Neural crest cell (in vitro differentiated cells): Measurements from ENCODE around the gene TLCD3B. TPM values are rescaled to one million over a fixed set of nuclear protein-coding genes. Genes with fewer than 3 reads are reported as not detected.

Source experiments
- DNase-seq: peaks from one replicate; pipeline ENCODE4 v3.0.0; 2021; ENCODE audit warnings: low read depth, mixed read lengths, low spot score
- H3K27ac Mint-ChIP-seq: one replicate; pipeline ENCODE4 v1.8.0; 2021; ENCODE audit warnings: mild to moderate bottlenecking, mixed read lengths; ENCODE audit not compliant: unreplicated experiment
- H3K27me3 Mint-ChIP-seq: 2 replicates; pipeline ENCODE4 v1.8.0; 2021; ENCODE audit warnings: low read depth, mild to moderate bottlenecking, mixed read lengths
- H3K36me3 Mint-ChIP-seq: 2 replicates; pipeline ENCODE4 v1.8.0; 2021; ENCODE audit warnings: low read depth, mild to moderate bottlenecking, mixed read lengths
- H3K4me1 Mint-ChIP-seq: 2 replicates; pipeline ENCODE4 v1.8.0; 2021; ENCODE audit warnings: mixed read lengths
- H3K4me3 Mint-ChIP-seq: one replicate; pipeline ENCODE4 v1.8.0; 2021; ENCODE audit warnings: mild to moderate bottlenecking, mixed read lengths
- H3K9me3 Mint-ChIP-seq: 2 replicates; pipeline ENCODE4 v1.8.0; 2021; ENCODE audit warnings: mixed read lengths
- long read RNA-seq: library from polyadenylated mRNA; unstranded; transcript quantifications from one replicate; pipeline ENCODE4 v2.0.0, GENCODE V29; 2020
- total RNA-seq: library from RNA; stranded (reverse); gene quantifications from 2 replicates; pipeline ENCODE4 v1.2.1, GENCODE V29; 2021
- TF ChIP-seq, protein P1 (sequence below): fragments of 200-600 bp; sonication (generic); conservative IDR thresholded peaks from 2 replicates; pipeline ENCODE4 v1.5.0; 2021; ENCODE audit warnings: antibody characterized with exemption, mild to moderate bottlenecking

TLCD3B gene, protein sequence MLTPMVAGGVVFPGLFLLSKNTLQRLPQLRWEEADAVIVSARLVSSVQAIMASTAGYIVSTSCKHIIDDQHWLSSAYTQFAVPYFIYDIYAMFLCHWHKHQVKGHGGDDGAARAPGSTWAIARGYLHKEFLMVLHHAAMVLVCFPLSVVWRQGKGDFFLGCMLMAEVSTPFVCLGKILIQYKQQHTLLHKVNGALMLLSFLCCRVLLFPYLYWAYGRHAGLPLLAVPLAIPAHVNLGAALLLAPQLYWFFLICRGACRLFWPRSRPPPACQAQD
- 14.2 and 15.3 TPM in 2 replicates for total RNA-seq
- long read RNA-seq = 0 reads

DNA sequence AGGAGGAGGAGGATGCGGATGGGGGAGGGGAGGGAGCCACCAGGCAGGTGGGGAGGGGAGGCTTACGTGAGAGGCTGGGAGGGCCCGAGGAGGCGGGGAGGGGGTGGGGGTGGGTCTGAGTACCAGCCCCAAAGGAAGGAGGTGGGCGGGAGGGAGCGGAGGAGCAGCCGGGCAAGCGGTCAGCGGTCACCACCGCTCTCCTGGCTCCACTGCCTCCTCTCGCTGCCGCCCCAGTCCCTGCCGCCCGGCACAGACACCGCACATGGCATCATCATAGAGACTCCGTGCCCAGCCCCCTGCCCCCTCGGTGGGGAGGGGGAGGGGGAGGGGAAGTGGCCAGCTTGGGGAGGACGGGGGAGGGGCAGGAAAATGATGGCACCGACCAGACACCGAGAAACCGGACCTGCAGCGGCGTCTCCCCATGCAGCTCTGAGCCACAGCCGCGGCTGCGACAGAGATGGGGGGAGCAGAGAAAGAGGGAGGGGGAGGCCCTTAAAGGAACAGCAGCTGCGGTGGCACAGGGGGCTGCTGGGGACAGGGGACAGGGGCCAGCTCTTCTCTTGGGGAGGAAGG lies at the start of gene TLCD3B:
Gene TLCD3B (minus strand): TSS at position 431 of the 573 bp plus-strand sequence. CDS start 744 bp downstream, outside the sequence.
- DNase-seq = no peak
- H3K36me3 Mint-ChIP-seq = no peaks in the 10 kb centered on the region
- peaks cover 20% of the 10 kb centered on the region for H3K4me1 Mint-ChIP-seq
- H3K27ac Mint-ChIP-seq = no peak within 1 kb of the TSS
- H3K27me3 Mint-ChIP-seq = peaks cover 52% of the 10 kb centered on the region
- H3K4me3 Mint-ChIP-seq = peak within 1 kb of the TSS; percentile 89
- TF ChIP-seq, protein P1, sequence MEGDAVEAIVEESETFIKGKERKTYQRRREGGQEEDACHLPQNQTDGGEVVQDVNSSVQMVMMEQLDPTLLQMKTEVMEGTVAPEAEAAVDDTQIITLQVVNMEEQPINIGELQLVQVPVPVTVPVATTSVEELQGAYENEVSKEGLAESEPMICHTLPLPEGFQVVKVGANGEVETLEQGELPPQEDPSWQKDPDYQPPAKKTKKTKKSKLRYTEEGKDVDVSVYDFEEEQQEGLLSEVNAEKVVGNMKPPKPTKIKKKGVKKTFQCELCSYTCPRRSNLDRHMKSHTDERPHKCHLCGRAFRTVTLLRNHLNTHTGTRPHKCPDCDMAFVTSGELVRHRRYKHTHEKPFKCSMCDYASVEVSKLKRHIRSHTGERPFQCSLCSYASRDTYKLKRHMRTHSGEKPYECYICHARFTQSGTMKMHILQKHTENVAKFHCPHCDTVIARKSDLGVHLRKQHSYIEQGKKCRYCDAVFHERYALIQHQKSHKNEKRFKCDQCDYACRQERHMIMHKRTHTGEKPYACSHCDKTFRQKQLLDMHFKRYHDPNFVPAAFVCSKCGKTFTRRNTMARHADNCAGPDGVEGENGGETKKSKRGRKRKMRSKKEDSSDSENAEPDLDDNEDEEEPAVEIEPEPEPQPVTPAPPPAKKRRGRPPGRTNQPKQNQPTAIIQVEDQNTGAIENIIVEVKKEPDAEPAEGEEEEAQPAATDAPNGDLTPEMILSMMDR = no peak
- no peaks in the 10 kb centered on the region for H3K9me3 Mint-ChIP-seq

DNA sequence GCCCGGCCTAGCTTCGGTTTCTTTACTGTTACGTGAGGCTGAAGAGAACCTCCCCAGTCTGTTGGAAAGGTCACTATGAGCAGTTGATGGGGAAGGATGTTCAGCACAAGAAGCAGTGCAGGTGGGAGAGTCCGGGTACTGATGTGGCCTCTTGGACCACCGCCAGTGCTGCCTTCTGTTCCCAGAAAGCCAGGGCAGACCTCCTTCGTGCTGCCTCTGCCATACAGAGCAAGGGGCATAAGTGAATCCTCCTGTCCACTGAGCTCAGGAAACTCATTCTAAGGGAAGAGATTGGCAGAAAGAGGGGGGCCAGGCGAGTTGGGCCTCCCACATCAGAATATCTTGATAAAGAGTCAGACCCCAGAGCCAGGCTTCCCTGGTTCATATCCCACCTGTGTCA lies 48.4 kb upstream of the TLCD3B start:
- no peaks in the 10 kb centered on the region for H3K27me3 Mint-ChIP-seq
- no peaks in the 10 kb centered on the region for H3K9me3 Mint-ChIP-seq
- no peak for DNase-seq
- TF ChIP-seq, protein P1 = no peak
- no peak overlapping the region for H3K27ac Mint-ChIP-seq
- peaks cover 11% of the 10 kb centered on the region for H3K36me3 Mint-ChIP-seq
- peak overlapping the region; percentile 49 for H3K4me3 Mint-ChIP-seq
- H3K4me1 Mint-ChIP-seq = peaks cover 31% of the 10 kb centered on the region

DNA sequence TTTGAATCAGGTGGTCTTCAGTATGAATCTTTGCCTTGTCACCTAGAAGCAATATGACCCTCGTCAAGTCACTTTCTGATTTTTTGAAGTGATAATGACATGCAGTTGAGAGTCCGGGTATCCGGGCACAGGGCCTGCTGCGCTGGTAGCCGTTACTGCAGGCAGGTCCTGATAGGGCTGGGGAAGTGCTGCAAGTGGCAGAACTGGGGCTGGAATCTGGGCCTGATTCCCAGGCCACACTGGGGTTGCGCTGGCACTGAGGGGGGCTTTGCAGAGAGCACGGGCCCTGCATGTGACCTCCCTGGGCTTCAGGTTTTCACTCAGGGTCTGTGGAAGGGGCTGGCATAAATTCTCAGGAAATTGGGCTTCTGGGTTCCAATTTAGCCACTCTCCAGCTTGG lies 47.7 kb upstream of the TLCD3B start:
- Mint-ChIP-seq H3K4me1 (peaks cover 31% of the 10 kb centered on the region), H3K36me3 (peaks cover 11% of the 10 kb centered on the region), H3K4me3 (peak overlapping the region; percentile 27), H3K27me3 (no peaks in the 10 kb centered on the region), H3K27ac (no peak overlapping the region), H3K9me3 (no peaks in the 10 kb centered on the region)
- no peak for DNase-seq
- TF ChIP-seq, protein P1 = no peak

DNA sequence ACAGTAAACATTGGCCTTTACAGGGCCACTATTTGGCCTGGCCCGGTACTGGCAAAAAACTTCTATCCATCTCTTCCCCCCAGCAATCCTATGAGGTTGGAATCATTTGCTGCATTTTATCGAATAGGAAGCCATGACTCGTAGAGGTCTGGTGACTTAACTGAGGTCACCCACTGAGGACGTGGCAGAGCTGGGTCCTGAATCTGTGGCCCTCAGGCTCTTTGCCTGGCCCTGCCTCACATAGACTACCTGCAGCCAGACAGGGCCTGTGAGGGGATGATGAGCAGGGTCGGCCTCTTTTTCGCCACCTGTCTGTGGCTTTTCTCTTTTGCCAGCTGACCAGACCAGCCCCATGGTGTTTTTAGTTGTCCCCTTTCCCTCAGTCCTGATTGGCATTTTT lies 46.6 kb upstream of the TLCD3B start:
- H3K27ac Mint-ChIP-seq = no peak overlapping the region
- TF ChIP-seq, protein P1 = no peak
- H3K36me3 Mint-ChIP-seq = peaks cover 8% of the 10 kb centered on the region
- H3K9me3 Mint-ChIP-seq = no peaks in the 10 kb centered on the region
- no peaks in the 10 kb centered on the region for H3K27me3 Mint-ChIP-seq
- H3K4me1 Mint-ChIP-seq = peaks cover 31% of the 10 kb centered on the region
- DNase-seq = no peak
- H3K4me3 Mint-ChIP-seq = peak overlapping the region; percentile 96

DNA sequence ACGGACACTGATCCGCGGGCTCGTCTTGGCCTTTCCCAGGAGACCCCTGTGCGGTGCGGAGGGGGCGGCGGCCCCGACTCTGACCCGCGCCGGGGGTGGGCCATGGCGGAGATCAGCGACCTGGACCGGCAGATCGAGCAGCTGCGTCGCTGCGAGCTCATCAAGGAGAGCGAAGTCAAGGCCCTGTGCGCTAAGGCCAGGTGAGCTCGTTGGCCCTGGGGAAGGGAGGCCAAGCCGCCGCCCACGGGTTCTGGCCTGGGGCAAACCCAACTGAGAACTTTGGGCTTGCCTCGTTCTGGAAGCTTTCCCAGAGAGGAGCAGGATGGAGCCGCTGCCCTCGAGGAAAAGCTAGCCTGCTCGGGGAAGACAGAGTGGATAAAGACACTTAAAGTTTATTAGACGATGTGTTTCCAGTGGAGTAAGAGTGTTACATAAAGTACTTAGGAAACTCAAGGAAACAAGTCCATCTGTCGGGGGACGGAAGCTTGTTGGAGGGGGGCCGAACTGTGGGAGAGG lies 45.3 kb upstream of the TLCD3B start:
- peaks cover 12% of the 10 kb centered on the region for H3K36me3 Mint-ChIP-seq
- H3K4me1 Mint-ChIP-seq = peaks cover 31% of the 10 kb centered on the region
- TF ChIP-seq, protein P1 = no peak
- peak overlapping the region; percentile 96 for H3K4me3 Mint-ChIP-seq
- no peaks in the 10 kb centered on the region for H3K9me3 Mint-ChIP-seq
- DNase-seq = no peak
- no peaks in the 10 kb centered on the region for H3K27me3 Mint-ChIP-seq
- peak overlapping the region; percentile 81 for H3K27ac Mint-ChIP-seq
